SH-SY5Y (cell line): ENCODE data around the gene RAB6A.

Experiments used
- GATA2 ChIP-seq: IDR thresholded peaks from 2 replicates; pipeline ENCODE4 v1.6.1; 2011; ENCODE audit warnings: mild to moderate bottlenecking, low read depth, low read length
- GATA3 ChIP-seq: IDR thresholded peaks from 2 replicates; pipeline ENCODE4 v1.6.1; 2011; ENCODE audit warnings: low read depth, mild to moderate bottlenecking, low read length, moderate library complexity

RAB6A gene

GRCh38 chr11:73652856-73653559, 107.9 kb downstream of the RAB6A start:
- no peak for TF ChIP-seq GATA3
- no peak for TF ChIP-seq GATA2

- no peak for TF ChIP-seq GATA2
- no peak for TF ChIP-seq GATA3
Measured at GRCh38 chr11:73652046-73652730, 108.7 kb downstream of the RAB6A start.

- no peak for TF ChIP-seq GATA2
- no peak for TF ChIP-seq GATA3
Measured at GRCh38 chr11:73651661-73652045, 109.2 kb downstream of the RAB6A start.

- TF ChIP-seq GATA2 (no peak), GATA3 (no peak)
Measured at GRCh38 chr11:73651252-73651651, 109.6 kb downstream of the RAB6A start.

GRCh38 chr11:73650400-73650799, 110.5 kb downstream of the RAB6A start:
- no peak for TF ChIP-seq GATA3
- no peak for TF ChIP-seq GATA2

GRCh38 chr11:73649206-73649605, 111.7 kb downstream of the RAB6A start:
- no peak for TF ChIP-seq GATA3
- TF ChIP-seq GATA2 = no peak

GRCh38 chr11:73648571-73649046, 112.3 kb downstream of the RAB6A start:
- TF ChIP-seq GATA2 (no peak), GATA3 (no peak)

- TF ChIP-seq GATA3 (no peak), GATA2 (no peak)
Measured at GRCh38 chr11:73648121-73648520, 112.8 kb downstream of the RAB6A start.

- TF ChIP-seq GATA2 (no peak), GATA3 (no peak)
Measured at GRCh38 chr11:73647459-73648100, 113.3 kb downstream of the RAB6A start.

GRCh38 chr11:73645972-73646631, 114.8 kb downstream of the RAB6A start, which contains the start of gene PLEKHB1:
Gene PLEKHB1, plus strand, starts transcription at chr11:73646581. Its CDS starts 28 bp downstream, at chr11:73646609.
- TF ChIP-seq GATA2 (no peak), GATA3 (no peak)

GRCh38 chr11:73645121-73645969, 115.5 kb downstream of the RAB6A start:
- TF ChIP-seq GATA2 = no peak
- TF ChIP-seq GATA3 = no peak

- no peak for TF ChIP-seq GATA2
- no peak for TF ChIP-seq GATA3
Measured at GRCh38 chr11:73641668-73642067, 119.2 kb downstream of the RAB6A start.

GRCh38 chr11:73640592-73640991, 120.3 kb downstream of the RAB6A start:
- no peak for TF ChIP-seq GATA2
- no peak for TF ChIP-seq GATA3

- TF ChIP-seq GATA3 (no peak), GATA2 (no peak)
Measured at GRCh38 chr11:73637012-73637411, 123.9 kb downstream of the RAB6A start.
